Measurements from ENCODE around the gene FBXW8. TPM values are rescaled to one million over a fixed set of nuclear protein-coding genes. Genes with fewer than 3 reads are reported as not detected.

Gene FBXW8
- total RNA-seq, 2 donors from 2014 or later, result 12.6 to 25.0 TPM

- no peak for TF ChIP-seq CTCF (IDR thresholded peaks at IDR 0.05)
- no peaks in the 10 kb centered on the region for H3K9me3 ChIP-seq
- H3K27ac ChIP-seq, result no peak overlapping the region
- DNase-seq (ENCODE audit: low spot score), result no peak
- no peak overlapping the region for H3K4me3 ChIP-seq
- H3K36me3 ChIP-seq, result no peaks in the 10 kb centered on the region
- ATAC-seq (ENCODE audit: insufficient number of reproducible peaks, low FRiP score, low read depth), result no peak
- H3K4me1 ChIP-seq (ENCODE audit: control insufficient read depth in 1 of 2, low read depth in 2 of 2), result peaks cover 10 to 47% of the 10 kb centered on the region in 2 donors
- H3K27me3 ChIP-seq (replicated peaks; ENCODE audit: insufficient read depth), result no peaks in the 10 kb centered on the region
Observed at GRCh38 chr12:116922194-116922897, 11.6 kb downstream of the FBXW8 start.

GRCh38 chr12:116924558-116925453 lies 14.1 kb downstream of the FBXW8 start:
- H3K36me3 ChIP-seq, result peaks cover 12% of the 10 kb centered on the region
- DNase-seq (ENCODE audit: low spot score) (no peak), ATAC-seq (ENCODE audit: insufficient number of reproducible peaks, low FRiP score, low read depth) (no peak)
- no peak overlapping the region for H3K4me3 ChIP-seq
- no peaks in the 10 kb centered on the region for H3K27me3 ChIP-seq (replicated peaks; ENCODE audit: insufficient read depth)
- H3K9me3 ChIP-seq, result no peaks in the 10 kb centered on the region
- TF ChIP-seq CTCF (IDR thresholded peaks at IDR 0.05), result no peak
- H3K27ac ChIP-seq, result no peak overlapping the region
- peaks cover 11 to 41% of the 10 kb centered on the region in 2 donors for H3K4me1 ChIP-seq (ENCODE audit: control insufficient read depth in 1 of 2, low read depth in 2 of 2)

- Histone ChIP-seq H3K9me3 (no peaks in the 10 kb centered on the region), H3K36me3 (peaks cover 16% of the 10 kb centered on the region), H3K4me1 (ENCODE audit: control insufficient read depth in 1 of 2, low read depth in 2 of 2) (peaks cover 7 to 27% of the 10 kb centered on the region in 2 donors), H3K27ac (peak overlapping the region; percentile 27 to 35), H3K27me3 (replicated peaks; ENCODE audit: insufficient read depth) (no peaks in the 10 kb centered on the region), H3K4me3 (peak overlapping the region; percentile 5)
- TF ChIP-seq CTCF (IDR thresholded peaks at IDR 0.05), result no peak
- no peak for DNase-seq (ENCODE audit: low spot score)
- ATAC-seq (ENCODE audit: insufficient number of reproducible peaks, low FRiP score, low read depth), result no peak
Observed at GRCh38 chr12:116926283-116927243, 15.8 kb downstream of the FBXW8 start.

GRCh38 chr12:116927244-116927940 lies 16.6 kb downstream of the FBXW8 start:
- Histone ChIP-seq H3K27me3 (replicated peaks; ENCODE audit: insufficient read depth) (no peaks in the 10 kb centered on the region), H3K9me3 (no peaks in the 10 kb centered on the region), H3K36me3 (peaks cover 16% of the 10 kb centered on the region), H3K4me3 (no peak overlapping the region), H3K4me1 (ENCODE audit: control insufficient read depth in 1 of 2, low read depth in 2 of 2) (peaks cover 7 to 27% of the 10 kb centered on the region in 2 donors), H3K27ac (no peak overlapping the region)
- DNase-seq (ENCODE audit: low spot score), result no peak
- TF ChIP-seq CTCF (IDR thresholded peaks at IDR 0.05), result no peak
- no peak for ATAC-seq (ENCODE audit: insufficient number of reproducible peaks, low FRiP score, low read depth)

All from thoracic aorta (tissue), 2 donors.